ENCODE results near the gene PGAP3.

- TF ChIP-seq, protein P1, sequence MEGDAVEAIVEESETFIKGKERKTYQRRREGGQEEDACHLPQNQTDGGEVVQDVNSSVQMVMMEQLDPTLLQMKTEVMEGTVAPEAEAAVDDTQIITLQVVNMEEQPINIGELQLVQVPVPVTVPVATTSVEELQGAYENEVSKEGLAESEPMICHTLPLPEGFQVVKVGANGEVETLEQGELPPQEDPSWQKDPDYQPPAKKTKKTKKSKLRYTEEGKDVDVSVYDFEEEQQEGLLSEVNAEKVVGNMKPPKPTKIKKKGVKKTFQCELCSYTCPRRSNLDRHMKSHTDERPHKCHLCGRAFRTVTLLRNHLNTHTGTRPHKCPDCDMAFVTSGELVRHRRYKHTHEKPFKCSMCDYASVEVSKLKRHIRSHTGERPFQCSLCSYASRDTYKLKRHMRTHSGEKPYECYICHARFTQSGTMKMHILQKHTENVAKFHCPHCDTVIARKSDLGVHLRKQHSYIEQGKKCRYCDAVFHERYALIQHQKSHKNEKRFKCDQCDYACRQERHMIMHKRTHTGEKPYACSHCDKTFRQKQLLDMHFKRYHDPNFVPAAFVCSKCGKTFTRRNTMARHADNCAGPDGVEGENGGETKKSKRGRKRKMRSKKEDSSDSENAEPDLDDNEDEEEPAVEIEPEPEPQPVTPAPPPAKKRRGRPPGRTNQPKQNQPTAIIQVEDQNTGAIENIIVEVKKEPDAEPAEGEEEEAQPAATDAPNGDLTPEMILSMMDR (IDR thresholded peaks at IDR 0.05), result no peak
- no peak for TF ChIP-seq POLR2AphosphoS5 (IDR thresholded peaks at IDR 0.05)
Measured at GRCh38 chr17:39627047-39627711, 60.7 kb downstream of the PGAP3 start.

Measured in breast epithelium (tissue), 3 donors.